ENCODE measurements around the gene ATP6V1D.

DNA sequence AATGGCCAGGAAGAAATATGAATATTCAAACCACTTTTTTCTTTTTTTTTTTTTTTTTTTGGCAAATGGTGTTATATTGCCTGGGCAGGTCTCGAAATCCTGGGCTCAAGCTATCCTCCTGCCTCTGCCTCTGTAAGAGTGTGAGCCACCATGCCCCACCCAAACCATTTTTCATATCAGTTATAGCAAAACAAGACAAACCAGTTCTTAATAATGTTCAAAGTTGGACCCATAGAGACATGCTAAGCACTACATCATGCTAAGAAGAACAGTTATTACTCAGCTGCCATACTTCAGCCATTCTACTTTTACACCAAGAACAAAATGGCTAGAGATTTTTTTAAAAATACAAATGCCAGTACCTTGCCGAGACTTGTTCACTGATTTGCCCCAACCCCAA is 26.0 kb upstream of the ATP6V1D start:
- TF ChIP-seq, protein P1, sequence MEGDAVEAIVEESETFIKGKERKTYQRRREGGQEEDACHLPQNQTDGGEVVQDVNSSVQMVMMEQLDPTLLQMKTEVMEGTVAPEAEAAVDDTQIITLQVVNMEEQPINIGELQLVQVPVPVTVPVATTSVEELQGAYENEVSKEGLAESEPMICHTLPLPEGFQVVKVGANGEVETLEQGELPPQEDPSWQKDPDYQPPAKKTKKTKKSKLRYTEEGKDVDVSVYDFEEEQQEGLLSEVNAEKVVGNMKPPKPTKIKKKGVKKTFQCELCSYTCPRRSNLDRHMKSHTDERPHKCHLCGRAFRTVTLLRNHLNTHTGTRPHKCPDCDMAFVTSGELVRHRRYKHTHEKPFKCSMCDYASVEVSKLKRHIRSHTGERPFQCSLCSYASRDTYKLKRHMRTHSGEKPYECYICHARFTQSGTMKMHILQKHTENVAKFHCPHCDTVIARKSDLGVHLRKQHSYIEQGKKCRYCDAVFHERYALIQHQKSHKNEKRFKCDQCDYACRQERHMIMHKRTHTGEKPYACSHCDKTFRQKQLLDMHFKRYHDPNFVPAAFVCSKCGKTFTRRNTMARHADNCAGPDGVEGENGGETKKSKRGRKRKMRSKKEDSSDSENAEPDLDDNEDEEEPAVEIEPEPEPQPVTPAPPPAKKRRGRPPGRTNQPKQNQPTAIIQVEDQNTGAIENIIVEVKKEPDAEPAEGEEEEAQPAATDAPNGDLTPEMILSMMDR (IDR thresholded peaks at IDR 0.05; ENCODE audit: insufficient read depth, low read length, poor library complexity, severe bottlenecking), result no peak
- no peak for TF ChIP-seq EZH2phosphoT487 (conservative IDR thresholded peaks at IDR 0.05; ENCODE audit: low read length)
